Sigmoid colon (tissue), 4 donors: ENCODE data around the gene EDN3.

Source experiments
- CTCF ChIP-seq, 4 experiments: fragments of 450-650 bp in 3 of 4; fragments of 200-600 bp in 1 of 4; IDR thresholded peaks; one replicate each; pipeline ENCODE4 v1.5.1; 2016 to 2019; ENCODE audit warnings: antibody characterized with exemption in 4 of 4, mild to moderate bottlenecking in 3 of 4, moderate library complexity in 2 of 4
- EP300 ChIP-seq, 4 donors: sonication (generic); formaldehyde crosslinking; IDR thresholded peaks; one replicate each; pipeline ENCODE4 v1.6.1; 2017; ENCODE audit warnings: antibody characterized with exemption in 4 of 4
- POLR2A ChIP-seq, 2 donors: fragments of 450-650 bp; IDR thresholded peaks; one replicate each; pipeline ENCODE4 v1.6.1; 2016; ENCODE audit warnings: antibody characterized with exemption in 2 of 2, mild to moderate bottlenecking in 2 of 2, moderate library complexity in 2 of 2
- POLR2AphosphoS5 ChIP-seq, 4 donors: sonication (generic); formaldehyde crosslinking; IDR thresholded peaks; one replicate each; pipeline ENCODE4 v1.6.1; 2017; ENCODE audit warnings: antibody characterized with exemption in 4 of 4

GRCh38 chr20:59297686-59298085, 2.7 kb upstream of the EDN3 start:
- no peak for TF ChIP-seq POLR2A (IDR thresholded peaks at IDR 0.05)
- TF ChIP-seq CTCF (IDR thresholded peaks at IDR 0.05) = no peak
- TF ChIP-seq POLR2AphosphoS5 (IDR thresholded peaks at IDR 0.05) = no peak
- no peak for TF ChIP-seq EP300 (IDR thresholded peaks at IDR 0.05)
